IMR-90 (cell line): ENCODE measurements around the gene CERS6.

Experiments used
- CEBPB ChIP-seq: IDR thresholded peaks from 2 replicates; pipeline ENCODE4 v1.6.1; 2012; ENCODE audit warnings: low read depth, low read length, improper control_type of control experiment
- CHD1 ChIP-seq: IDR thresholded peaks from 2 replicates; pipeline ENCODE4 v1.6.1; 2012; ENCODE audit warnings: low read depth, low read length, improper control_type of control experiment
- CTCF ChIP-seq: conservative IDR thresholded peaks from 2 replicates; pipeline ENCODE4 v1.5.1; 2012; ENCODE audit warnings: mild to moderate bottlenecking, low read depth, low read length, improper control_type of control experiment
- ELK1 ChIP-seq: fragments of 150-350 bp; IDR thresholded peaks from 2 replicates; pipeline ENCODE4 v1.6.1; 2016; ENCODE audit warnings: low read depth, mild to moderate bottlenecking, low read length, moderate library complexity, borderline replicate concordance
- MAFK ChIP-seq: IDR thresholded peaks from 2 replicates; pipeline ENCODE4 v1.6.1; 2012; ENCODE audit warnings: low read depth, low read length, improper control_type of control experiment
- MAZ ChIP-seq: IDR thresholded peaks from 2 replicates; pipeline ENCODE4 v1.6.1; 2012; ENCODE audit warnings: low read depth, mild to moderate bottlenecking, low read length, improper control_type of control experiment, moderate library complexity, borderline replicate concordance
- MXI1 ChIP-seq: IDR thresholded peaks from 2 replicates; pipeline ENCODE4 v1.6.1; 2012; ENCODE audit warnings: low read depth, mild to moderate bottlenecking, low read length, moderate library complexity, borderline replicate concordance
- NFE2L2 ChIP-seq: fragments of 150-350 bp; IDR thresholded peaks from 2 replicates; pipeline ENCODE4 v1.6.1; 2016; ENCODE audit warnings: low read depth, mild to moderate bottlenecking, low read length
- POLR2A ChIP-seq: IDR thresholded peaks from 2 replicates; pipeline ENCODE4 v1.6.1; 2012; ENCODE audit warnings: mild to moderate bottlenecking, low read depth, low read length
- RAD21 ChIP-seq: IDR thresholded peaks from 2 replicates; pipeline ENCODE4 v1.6.1; 2012; ENCODE audit warnings: low read length, improper control_type of control experiment
- RFX5 ChIP-seq: IDR thresholded peaks from 2 replicates; pipeline ENCODE4 v1.8.0; 2012; ENCODE audit warnings: low read depth, mild to moderate bottlenecking, low read length, moderate library complexity
- SMC3 ChIP-seq: fragments of 150-350 bp; IDR thresholded peaks from 2 replicates; pipeline ENCODE4 v1.6.1; 2016; ENCODE audit warnings: low read depth, mild to moderate bottlenecking, antibody characterized with exemption, low read length, moderate library complexity
- USF2 ChIP-seq: fragments of 150-350 bp; IDR thresholded peaks from 2 replicates; pipeline ENCODE4 v1.6.1; 2017; ENCODE audit warnings: mild to moderate bottlenecking, antibody characterized with exemption, low read length, low read depth

GRCh38 chr2:168552450-168552856 lies 96.4 kb downstream of the CERS6 start:
- TF ChIP-seq CTCF = no peak
- TF ChIP-seq CEBPB = no peak
- no peak for TF ChIP-seq POLR2A
- no peak for TF ChIP-seq MXI1
- no peak for TF ChIP-seq MAFK
- TF ChIP-seq SMC3 = no peak
- TF ChIP-seq RFX5 = no peak
- TF ChIP-seq RAD21 = no peak
- no peak for TF ChIP-seq CHD1
- TF ChIP-seq USF2 = no peak
- no peak for TF ChIP-seq NFE2L2
- no peak for TF ChIP-seq ELK1
- no peak for TF ChIP-seq MAZ
